NCI-H774 (cell line): ENCODE measurements around the gene UBXN6.

Source experiments
- DNase-seq: peaks from one replicate; lab custom pipeline; 2025; lab: John Stamatoyannopoulos, UW

Gene UBXN6, protein sequence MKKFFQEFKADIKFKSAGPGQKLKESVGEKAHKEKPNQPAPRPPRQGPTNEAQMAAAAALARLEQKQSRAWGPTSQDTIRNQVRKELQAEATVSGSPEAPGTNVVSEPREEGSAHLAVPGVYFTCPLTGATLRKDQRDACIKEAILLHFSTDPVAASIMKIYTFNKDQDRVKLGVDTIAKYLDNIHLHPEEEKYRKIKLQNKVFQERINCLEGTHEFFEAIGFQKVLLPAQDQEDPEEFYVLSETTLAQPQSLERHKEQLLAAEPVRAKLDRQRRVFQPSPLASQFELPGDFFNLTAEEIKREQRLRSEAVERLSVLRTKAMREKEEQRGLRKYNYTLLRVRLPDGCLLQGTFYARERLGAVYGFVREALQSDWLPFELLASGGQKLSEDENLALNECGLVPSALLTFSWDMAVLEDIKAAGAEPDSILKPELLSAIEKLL

GRCh38 chr19:4457654-4458395 is at the start of gene UBXN6:
Gene UBXN6, minus strand, starts transcription at chr19:4457794. Its CDS starts 97 bp downstream, at chr19:4457697.
- peak; percentile 98 for DNase-seq

DNA sequence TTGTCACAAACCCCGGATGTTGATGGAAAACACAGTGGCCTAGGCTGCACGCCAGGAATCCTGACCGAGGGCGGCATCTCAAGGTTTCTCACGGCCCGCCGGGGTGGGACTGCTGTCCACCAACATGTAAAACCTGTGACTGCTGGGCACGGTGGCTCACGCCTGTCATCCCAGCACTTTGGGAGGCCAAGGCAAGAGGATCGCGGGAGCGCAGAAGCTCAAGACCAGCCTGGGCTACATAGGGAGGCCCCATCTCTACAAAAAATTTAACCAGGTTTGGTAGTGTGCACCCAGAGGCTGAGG is 49.5 kb upstream of the UBXN6 start:
- no peak for DNase-seq

DNA sequence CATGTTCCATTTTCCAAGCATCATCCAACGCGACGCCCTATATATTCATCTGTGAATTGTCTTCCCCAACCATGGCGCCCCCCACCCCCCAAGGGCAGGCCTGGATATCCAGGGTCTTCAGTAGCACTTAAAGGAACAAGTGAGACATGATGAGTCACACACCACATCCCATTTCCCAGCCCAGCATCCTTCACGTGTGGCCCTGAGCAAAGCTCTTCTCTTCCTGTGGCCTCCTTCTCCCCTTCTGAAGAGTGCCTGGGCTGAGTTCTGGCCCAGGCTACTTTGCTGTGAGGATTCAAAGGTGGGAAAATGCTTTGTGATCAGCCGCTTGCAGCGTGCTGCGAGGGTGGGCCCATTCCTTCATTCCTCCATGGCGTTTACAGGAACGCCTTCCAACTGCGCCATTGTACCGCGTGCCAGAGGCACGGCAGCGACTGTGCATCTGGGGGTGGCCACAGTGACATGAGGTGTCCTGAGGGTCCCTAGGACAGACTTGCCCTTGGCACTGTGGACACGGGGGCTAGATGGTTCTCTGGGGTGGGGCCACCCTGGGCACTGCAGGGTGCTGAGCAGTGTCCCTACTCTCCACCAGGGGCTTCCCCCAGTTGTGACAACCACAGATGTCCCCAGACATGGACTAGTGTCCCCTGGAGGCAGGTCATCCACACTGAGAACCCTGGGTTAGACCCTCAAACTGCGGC is 49.0 kb upstream of the UBXN6 start:
- no peak for DNase-seq

DNA sequence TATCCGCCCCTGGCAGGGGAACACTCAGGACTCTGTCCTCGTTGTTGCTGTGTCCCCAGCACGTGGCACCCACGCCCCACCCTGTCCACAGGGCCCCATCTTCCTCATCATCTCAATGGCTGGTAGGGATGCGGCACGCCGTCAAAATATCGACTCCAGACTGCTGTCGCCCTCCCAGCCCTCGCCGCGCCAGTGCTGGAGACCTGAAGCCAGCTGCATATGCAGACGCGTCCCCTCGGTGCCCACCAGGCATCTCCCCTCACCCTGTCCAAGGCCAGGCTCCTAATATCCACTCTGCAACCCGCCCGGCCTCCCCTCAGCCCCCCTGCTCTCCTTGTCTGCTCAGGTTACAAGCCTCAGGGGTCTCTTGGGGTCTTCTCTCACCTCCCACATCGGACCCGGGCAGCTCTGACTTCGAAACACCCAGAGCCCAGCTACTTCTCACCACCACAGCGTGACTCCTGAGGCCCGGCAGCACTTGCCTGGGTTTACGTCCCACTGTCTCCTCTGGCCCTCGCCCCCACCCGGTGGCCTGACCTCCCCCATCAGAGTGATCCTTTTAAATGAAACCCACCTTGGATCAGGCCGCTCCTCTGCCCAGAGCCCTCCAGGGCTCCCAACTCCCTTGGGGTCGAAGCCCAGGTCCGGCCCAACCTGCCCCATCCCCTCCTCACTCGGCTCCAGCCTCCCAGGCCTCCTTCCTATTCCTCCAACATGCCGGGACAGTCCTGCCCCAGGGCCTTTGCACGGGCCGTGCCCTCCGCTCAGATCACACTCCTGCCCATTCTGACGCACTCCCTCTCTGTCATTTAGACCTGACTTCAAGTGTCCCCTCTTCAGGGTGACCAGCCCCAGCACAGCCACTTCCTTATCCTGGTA is 48.2 kb upstream of the UBXN6 start:
- no peak for DNase-seq

- DNase-seq, result no peak
These were observed 47.4 kb upstream of the UBXN6 start for GRCh38 chr19:4504891-4505569.

DNA sequence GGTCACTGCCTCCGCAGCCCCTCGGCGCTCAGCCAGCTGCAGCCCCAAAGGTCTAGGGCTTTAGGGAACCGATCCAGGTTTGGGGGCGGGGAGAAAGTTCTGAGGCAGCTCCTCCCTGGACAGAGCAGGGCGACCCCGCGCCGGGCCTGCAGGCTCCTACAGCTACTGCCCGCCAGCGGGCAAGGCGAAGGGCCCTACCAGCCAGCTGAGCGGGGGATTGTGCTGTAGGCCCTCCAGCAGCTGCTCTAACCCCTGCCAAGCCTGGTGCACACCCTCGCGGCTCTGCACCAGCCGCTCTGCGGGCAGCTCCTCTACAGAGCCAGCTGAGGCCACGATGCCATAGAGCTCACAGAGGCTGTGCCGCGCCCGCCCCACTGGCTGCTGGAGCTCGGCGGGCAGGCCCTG is 46.7 kb upstream of the UBXN6 start:
- DNase-seq, result no peak

GRCh38 chr19:4503825-4504170 is 46.2 kb upstream of the UBXN6 start:
- DNase-seq, result no peak

GRCh38 chr19:4503132-4503824 is 45.7 kb upstream of the UBXN6 start:
- DNase-seq, result no peak

- no peak for DNase-seq
These were observed 44.9 kb upstream of the UBXN6 start for GRCh38 chr19:4502282-4503131.

DNA sequence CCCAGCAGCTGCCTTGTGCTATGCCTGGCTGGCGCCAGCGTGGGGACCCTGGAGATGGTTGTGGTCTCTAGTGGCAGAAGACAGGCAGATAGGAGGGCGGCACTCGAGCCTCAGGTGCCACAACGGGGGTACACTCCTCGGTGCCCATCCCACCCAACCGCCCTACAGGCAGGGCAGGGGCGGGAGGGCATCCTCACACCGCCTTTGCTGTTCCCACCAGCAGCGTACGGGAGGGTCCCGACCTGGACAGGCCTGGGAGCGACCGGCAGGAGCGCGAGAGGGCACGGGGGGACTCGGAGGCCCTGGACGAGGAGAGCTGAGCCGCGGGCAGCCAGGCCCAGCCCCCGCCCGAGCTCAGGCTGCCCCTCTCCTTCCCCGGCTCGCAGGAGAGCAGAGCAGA is 44.1 kb upstream of the UBXN6 start:
- DNase-seq, result no peak

DNA sequence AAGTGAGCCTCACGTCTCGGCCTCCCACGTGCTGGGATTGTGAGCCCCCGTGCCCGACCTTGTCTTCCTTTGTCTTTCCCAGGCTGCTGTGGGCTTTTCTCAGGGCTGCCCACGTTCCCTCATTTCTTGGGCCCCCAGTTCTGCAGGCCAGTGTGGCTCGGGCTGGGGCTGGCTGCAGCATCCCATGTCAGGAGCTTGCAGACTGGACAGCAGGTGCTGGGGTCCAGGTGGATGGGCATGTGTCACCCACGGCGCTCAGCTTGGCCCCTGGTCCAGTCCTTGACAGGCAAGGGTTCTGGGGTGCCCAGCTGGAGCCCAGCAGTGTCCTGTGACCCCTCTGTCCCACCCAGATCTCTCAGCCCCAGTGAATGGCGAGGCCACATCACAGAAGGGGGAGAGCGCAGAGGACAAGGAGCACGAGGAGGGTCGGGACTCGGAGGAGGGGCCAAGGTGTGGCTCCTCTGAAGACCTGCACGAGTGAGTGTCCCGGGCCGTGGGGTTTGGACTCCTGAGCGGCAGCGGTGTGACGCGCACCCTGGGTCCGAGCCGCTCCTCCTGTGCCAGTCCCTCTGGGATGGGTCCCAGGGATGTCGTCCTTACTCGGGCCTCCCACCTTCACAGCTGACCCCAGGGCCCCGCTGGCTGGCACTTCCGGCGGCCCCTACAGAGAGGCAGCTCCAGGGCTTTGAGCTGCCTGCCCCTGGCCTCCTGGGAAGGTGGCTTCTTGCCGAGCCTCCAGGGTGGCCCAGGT is 43.4 kb upstream of the UBXN6 start:
- DNase-seq, result no peak

DNA sequence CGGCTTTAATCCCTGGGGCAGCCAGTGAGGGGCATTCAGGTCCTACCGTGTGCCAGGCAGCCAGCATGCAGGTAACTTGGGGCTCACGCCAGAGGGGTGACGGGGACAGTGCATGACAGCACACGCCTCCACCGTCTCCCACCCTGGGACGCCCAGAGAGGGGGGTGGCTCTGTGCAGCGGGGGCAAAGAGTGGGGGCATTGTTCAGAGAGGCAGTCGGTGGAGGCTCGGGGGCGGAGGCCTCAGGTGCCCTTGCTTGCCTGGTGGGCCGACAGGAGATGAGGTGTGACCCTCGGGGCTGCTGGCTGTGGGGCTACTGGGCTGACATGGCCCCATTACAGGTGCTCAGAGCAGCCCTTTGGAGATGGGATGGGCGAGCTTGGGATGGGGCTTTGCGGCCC is 42.3 kb upstream of the UBXN6 start:
- no peak for DNase-seq

DNA sequence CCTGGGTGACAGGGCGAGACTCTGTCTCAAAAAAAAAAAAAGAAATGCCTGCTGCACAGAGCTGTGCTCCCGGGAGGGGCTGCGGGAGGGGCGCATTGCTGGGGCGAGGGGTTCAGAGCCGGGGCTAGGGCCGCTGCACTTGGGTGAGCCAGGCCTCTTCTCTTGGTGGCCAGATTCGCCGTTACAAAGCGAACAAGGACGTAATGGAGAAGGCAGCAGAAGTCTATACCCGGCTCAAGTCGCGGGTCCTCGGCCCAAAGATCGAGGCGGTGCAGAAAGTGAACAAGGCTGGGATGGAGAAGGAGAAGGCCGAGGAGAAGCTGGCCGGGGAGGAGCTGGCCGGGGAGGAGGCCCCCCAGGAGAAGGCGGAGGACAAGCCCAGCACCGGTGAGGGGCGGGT is 41.7 kb upstream of the UBXN6 start:
- no peak for DNase-seq

DNA sequence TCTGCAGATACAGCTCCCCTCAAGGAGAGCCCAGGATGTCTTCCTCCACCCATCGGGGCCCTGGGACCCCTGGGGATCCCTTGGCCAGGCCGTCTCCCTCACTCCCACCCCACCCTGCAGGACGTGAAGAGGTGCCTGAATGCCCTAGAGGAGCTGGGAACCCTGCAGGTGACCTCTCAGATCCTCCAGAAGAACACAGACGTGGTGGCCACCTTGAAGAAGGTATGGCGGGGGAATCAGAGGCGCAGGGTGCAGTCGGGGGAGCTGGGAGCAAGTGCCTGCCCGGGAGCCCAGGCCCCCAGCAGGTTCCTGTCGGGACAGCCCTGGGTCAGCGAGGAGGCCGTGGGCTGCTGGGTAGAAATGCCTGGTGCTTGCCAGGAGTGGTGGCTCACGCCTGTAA is 41.1 kb upstream of the UBXN6 start:
- no peak for DNase-seq

GRCh38 chr19:4497770-4498389 is 40.3 kb upstream of the UBXN6 start:
- no peak for DNase-seq

DNA sequence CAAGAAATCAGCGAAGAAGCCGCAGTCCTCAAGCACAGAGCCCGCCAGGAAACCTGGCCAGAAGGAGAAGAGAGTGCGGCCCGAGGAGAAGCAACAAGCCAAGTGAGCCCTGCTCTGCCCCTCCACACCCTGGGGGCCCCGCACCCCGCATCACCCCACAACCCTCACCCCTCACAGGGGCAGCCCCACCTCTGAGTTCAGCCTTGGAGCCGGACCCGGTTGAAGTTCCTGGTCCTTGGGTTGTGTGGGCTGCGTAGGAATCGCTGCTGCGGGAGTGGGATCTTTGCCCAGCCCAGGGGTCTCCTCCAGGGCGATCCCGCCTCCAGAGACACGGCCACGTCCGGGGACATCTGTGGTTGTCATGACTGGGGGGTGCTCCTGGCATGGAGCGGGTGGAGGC is 38.7 kb upstream of the UBXN6 start:
- no peak for DNase-seq

- DNase-seq, result no peak
These were observed 37.9 kb upstream of the UBXN6 start for GRCh38 chr19:4495471-4495870.

- no peak for DNase-seq
These were observed 37.1 kb upstream of the UBXN6 start for GRCh38 chr19:4494691-4495064.
